ENCODE data around the gene PECR. TPM values are rescaled to one million over a fixed set of nuclear protein-coding genes. Genes with fewer than 3 reads are reported as not detected.

Gene PECR
- total RNA-seq, 1 donor from 2014 or later, result 32.2 TPM

DNA sequence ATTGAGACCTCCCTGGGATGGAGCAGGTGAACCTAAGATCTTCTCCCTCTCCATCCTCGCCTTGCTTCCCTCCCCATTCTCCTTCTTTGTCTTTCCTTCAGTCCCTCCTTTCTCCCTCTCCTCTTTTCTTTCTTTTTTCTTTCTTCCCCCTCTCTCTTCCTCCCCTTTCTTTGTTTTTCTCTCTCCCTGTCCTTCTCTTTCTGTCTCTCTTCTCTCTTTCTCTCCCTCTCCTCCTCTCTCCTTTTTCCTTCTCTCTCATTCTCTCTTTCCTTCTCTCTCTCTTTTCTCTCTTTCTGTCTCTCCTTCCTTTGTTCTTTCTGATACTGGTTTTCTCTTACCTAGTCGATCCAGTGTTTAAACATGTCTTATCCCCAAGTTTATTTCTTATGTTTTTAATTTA, 78.9 kb downstream of the PECR start:
- Histone ChIP-seq H3K9me3 (no peaks in the 10 kb centered on the region), H3K36me3 (no peaks in the 10 kb centered on the region), H3K27ac (no peak overlapping the region), H3K4me1 (no peaks in the 10 kb centered on the region), H3K4me3 (no peak overlapping the region), H3K27me3 (no peaks in the 10 kb centered on the region)
- intact Hi-C loops (cut with DNase I), result no loop called here
- TF ChIP-seq, protein P1, sequence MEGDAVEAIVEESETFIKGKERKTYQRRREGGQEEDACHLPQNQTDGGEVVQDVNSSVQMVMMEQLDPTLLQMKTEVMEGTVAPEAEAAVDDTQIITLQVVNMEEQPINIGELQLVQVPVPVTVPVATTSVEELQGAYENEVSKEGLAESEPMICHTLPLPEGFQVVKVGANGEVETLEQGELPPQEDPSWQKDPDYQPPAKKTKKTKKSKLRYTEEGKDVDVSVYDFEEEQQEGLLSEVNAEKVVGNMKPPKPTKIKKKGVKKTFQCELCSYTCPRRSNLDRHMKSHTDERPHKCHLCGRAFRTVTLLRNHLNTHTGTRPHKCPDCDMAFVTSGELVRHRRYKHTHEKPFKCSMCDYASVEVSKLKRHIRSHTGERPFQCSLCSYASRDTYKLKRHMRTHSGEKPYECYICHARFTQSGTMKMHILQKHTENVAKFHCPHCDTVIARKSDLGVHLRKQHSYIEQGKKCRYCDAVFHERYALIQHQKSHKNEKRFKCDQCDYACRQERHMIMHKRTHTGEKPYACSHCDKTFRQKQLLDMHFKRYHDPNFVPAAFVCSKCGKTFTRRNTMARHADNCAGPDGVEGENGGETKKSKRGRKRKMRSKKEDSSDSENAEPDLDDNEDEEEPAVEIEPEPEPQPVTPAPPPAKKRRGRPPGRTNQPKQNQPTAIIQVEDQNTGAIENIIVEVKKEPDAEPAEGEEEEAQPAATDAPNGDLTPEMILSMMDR (IDR thresholded peaks at IDR 0.05), result no peak
- DNase-seq (ENCODE audit: low spot score in 2 of 2), result no peak

DNA sequence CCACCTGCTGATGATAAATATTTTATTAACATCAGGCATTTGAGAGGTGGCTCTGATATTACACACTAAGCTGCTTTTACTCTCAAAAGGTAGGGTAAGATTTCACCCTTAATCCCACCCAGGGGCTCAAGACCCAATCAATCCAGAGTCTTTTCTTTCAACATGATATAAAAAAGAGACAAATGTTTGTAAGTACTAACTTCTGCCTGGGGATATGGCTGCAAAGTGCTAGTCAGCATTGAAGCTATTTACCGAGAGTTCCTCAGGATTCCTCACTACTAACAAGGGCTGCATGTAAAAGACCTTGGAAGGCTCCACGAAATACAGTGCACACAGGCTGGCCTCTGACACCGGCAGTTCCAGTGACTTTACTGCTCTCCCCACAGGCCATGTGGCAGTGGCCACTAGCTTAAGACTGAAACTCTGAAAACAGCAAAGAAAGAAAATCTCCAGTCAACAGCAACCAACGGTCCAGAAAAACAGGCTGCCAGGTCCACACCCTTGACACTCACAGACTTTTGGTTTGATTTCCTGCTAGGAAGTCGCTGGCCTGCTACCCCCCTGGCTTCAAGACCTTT, 79.4 kb downstream of the PECR start:
- TF ChIP-seq, protein P1 (IDR thresholded peaks at IDR 0.05), result no peak
- H3K4me1 ChIP-seq, result no peaks in the 10 kb centered on the region
- no peaks in the 10 kb centered on the region for H3K27me3 ChIP-seq
- no peak for DNase-seq (ENCODE audit: low spot score in 2 of 2)
- no peak overlapping the region for H3K4me3 ChIP-seq
- H3K36me3 ChIP-seq, result no peaks in the 10 kb centered on the region
- H3K9me3 ChIP-seq, result no peaks in the 10 kb centered on the region
- no peak overlapping the region for H3K27ac ChIP-seq
- intact Hi-C loops (cut with DNase I), result no loop called here

DNA sequence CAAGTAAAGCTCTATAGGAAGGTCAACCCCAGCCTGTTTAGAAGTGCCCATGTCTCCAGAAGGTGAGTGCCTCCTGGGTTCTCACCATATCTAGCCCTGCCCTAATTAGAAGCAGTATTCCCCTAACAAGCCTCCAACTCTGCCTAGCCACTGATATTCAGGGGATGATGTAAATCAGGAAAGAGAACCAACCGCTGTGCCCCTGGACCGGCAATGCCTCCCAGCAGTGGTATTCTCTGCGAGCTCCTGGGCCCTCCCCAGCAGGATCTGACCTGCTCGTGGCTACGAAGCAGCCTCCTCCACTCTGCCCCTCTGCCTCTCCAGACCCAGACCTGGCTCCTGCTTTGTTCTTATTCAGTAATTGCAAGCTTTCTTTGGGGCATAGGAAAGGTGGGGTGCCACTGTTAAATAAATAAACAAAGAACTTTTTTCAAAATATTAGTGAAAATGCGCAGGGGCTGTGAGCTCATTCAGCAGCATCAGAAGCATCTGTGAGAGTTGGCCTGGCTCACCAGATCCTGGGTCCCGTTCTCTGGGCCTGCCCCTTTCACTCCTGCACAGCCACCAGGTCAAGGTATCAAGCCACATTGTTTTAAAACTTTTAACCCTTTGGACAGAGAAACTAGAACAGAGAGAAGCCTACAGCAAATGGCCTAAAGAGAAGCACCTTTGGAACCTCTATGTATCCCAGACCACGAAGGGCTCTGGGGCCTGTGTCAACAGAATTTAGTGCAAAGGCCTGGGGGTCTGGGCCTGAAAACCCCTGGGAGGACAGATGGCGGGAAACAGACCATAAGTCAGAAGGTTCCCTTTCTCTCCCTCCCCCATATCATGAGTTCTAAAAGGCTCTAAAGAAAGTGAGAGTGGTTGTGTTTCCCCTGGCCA, 80.2 kb downstream of the PECR start:
- no peaks in the 10 kb centered on the region for H3K27me3 ChIP-seq
- H3K4me3 ChIP-seq, result no peak overlapping the region
- H3K9me3 ChIP-seq, result no peaks in the 10 kb centered on the region
- DNase-seq (ENCODE audit: low spot score in 2 of 2), result no peak
- intact Hi-C loops (cut with DNase I), result no loop called here
- TF ChIP-seq, protein P1 (IDR thresholded peaks at IDR 0.05), result no peak
- H3K36me3 ChIP-seq, result no peaks in the 10 kb centered on the region
- no peak overlapping the region for H3K27ac ChIP-seq
- H3K4me1 ChIP-seq, result no peaks in the 10 kb centered on the region

DNA sequence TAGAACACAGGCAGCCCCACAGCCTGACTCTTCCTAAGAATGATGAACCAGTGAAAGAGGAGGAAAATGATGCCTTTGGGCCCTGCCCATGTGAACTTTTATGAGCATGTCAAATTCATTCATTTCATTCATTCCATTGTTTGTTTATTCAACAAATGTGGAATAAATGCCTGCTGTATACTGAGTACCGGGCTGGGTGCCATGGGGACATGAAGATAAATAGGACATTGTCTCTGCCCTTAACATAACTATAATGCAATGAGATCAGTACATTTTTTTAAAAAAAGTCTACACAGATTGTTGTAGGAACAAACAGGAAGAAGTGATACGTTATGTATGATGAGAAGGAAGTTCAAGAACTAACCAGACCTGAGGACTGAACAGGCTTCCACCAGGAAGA, 83.0 kb downstream of the PECR start:
- no peak overlapping the region for H3K27ac ChIP-seq

DNA sequence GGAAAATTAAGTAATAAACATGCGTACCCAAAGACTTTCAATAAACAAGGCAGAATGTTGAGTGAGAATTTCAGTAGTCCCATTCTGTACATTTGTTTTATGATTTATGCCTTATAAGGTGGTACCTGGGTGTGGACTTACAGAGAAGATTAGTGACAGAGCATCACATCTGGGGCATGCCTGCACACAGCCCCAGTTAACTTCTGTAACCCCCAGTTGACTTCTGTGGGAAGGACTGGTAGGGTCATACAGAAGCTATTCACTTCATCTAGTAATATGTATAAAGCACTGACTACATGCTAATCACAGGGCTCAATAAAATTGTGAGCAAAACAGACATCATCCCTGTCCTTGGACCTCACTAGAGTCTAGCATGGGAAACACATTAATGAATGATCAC, 84.4 kb downstream of the PECR start:
- intact Hi-C loops (cut with DNase I), result no loop called here
- Histone ChIP-seq H3K36me3 (no peaks in the 10 kb centered on the region), H3K27me3 (no peaks in the 10 kb centered on the region), H3K9me3 (no peaks in the 10 kb centered on the region), H3K4me1 (no peaks in the 10 kb centered on the region), H3K27ac (no peak overlapping the region), H3K4me3 (no peak overlapping the region)
- TF ChIP-seq, protein P1 (IDR thresholded peaks at IDR 0.05), result no peak
- DNase-seq (ENCODE audit: low spot score in 2 of 2), result no peak

More for the DNA sequence above, 83.0 kb downstream of the PECR start:
- TF ChIP-seq, protein P1 (IDR thresholded peaks at IDR 0.05), result no peak
- intact Hi-C loops (cut with DNase I), result no loop called here
- Histone ChIP-seq H3K4me3 (no peak overlapping the region), H3K36me3 (no peaks in the 10 kb centered on the region), H3K27me3 (no peaks in the 10 kb centered on the region), H3K9me3 (no peaks in the 10 kb centered on the region), H3K4me1 (no peaks in the 10 kb centered on the region)
- DNase-seq (ENCODE audit: low spot score in 2 of 2), result no peak
